RWPE2 (cell line): ENCODE data around the gene MYO1G.

Experiments
- ATAC-seq: fragments of 200-7000 bp; cut with Tn5 transposase; 3 replicates; pipeline ENCODE4 v1.9.1; 2021; ENCODE audit warnings: low read depth
- DNase-seq: peaks from one replicate; pipeline ENCODE4 v3.0.0-alpha.2; 2020; ENCODE audit warnings: low spot score
- H3K27ac ChIP-seq: fragments of 450-650 bp; 2 replicates; pipeline ENCODE4 v1.5.1; 2017; ENCODE audit warnings: mild to moderate bottlenecking; ENCODE audit not compliant: poor library complexity, severe bottlenecking
- H3K27me3 ChIP-seq: fragments of 250-450 bp; sonication (Bioruptor Pico); 2 replicates; pipeline ENCODE4 v1.5.1; 2021; ENCODE audit warnings: mild to moderate bottlenecking, moderate library complexity; ENCODE audit not compliant: insufficient read depth, poor library complexity, severe bottlenecking
- H3K36me3 ChIP-seq: fragments of 250-450 bp; sonication (Bioruptor Pico); 2 replicates; pipeline ENCODE4 v1.5.1; 2020; ENCODE audit warnings: low read depth, mild to moderate bottlenecking, moderate library complexity
- H3K4me1 ChIP-seq: fragments of 250-450 bp; sonication (Bioruptor Pico); 2 replicates; pipeline ENCODE4 v1.5.1; 2021; ENCODE audit warnings: mild to moderate bottlenecking, moderate library complexity; ENCODE audit not compliant: insufficient read depth, poor library complexity, severe bottlenecking
- H3K4me3 ChIP-seq: fragments of 250-450 bp; sonication (Bioruptor Pico); 2 replicates; pipeline ENCODE4 v1.5.1; 2021; ENCODE audit warnings: mild to moderate bottlenecking, moderate library complexity; ENCODE audit not compliant: severe bottlenecking
- H3K9me3 ChIP-seq: fragments of 250-450 bp; sonication (Bioruptor Pico); 2 replicates; pipeline ENCODE4 v1.5.1; 2021; ENCODE audit warnings: mild to moderate bottlenecking, moderate library complexity; ENCODE audit not compliant: severe bottlenecking
- TF ChIP-seq, protein P1 (sequence below): fragments of 450-650 bp; IDR thresholded peaks from one replicate; pipeline ENCODE4 v1.5.1; 2017; ENCODE audit warnings: mild to moderate bottlenecking, moderate library complexity; ENCODE audit not compliant: poor library complexity, severe bottlenecking

The MYO1G gene

GRCh38 chr7:44949303-44949702 lies 29.5 kb downstream of the MYO1G start:
- no peaks in the 10 kb centered on the region for H3K9me3 ChIP-seq
- no peak overlapping the region for H3K4me3 ChIP-seq
- DNase-seq (no peak), ATAC-seq (no peak)
- H3K36me3 ChIP-seq, result no peaks in the 10 kb centered on the region
- TF ChIP-seq, protein P1, sequence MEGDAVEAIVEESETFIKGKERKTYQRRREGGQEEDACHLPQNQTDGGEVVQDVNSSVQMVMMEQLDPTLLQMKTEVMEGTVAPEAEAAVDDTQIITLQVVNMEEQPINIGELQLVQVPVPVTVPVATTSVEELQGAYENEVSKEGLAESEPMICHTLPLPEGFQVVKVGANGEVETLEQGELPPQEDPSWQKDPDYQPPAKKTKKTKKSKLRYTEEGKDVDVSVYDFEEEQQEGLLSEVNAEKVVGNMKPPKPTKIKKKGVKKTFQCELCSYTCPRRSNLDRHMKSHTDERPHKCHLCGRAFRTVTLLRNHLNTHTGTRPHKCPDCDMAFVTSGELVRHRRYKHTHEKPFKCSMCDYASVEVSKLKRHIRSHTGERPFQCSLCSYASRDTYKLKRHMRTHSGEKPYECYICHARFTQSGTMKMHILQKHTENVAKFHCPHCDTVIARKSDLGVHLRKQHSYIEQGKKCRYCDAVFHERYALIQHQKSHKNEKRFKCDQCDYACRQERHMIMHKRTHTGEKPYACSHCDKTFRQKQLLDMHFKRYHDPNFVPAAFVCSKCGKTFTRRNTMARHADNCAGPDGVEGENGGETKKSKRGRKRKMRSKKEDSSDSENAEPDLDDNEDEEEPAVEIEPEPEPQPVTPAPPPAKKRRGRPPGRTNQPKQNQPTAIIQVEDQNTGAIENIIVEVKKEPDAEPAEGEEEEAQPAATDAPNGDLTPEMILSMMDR, result no peak
- no peak overlapping the region for H3K27ac ChIP-seq
- H3K27me3 ChIP-seq, result no peaks in the 10 kb centered on the region
- no peaks in the 10 kb centered on the region for H3K4me1 ChIP-seq

GRCh38 chr7:44945479-44945878 lies 33.3 kb downstream of the MYO1G start:
- H3K27me3 ChIP-seq, result no peaks in the 10 kb centered on the region
- H3K9me3 ChIP-seq, result no peaks in the 10 kb centered on the region
- no peak overlapping the region for H3K4me3 ChIP-seq
- H3K27ac ChIP-seq, result no peak overlapping the region
- DNase-seq (no peak), ATAC-seq (no peak)
- no peaks in the 10 kb centered on the region for H3K4me1 ChIP-seq
- TF ChIP-seq, protein P1, result no peak
- H3K36me3 ChIP-seq, result no peaks in the 10 kb centered on the region

DNA sequence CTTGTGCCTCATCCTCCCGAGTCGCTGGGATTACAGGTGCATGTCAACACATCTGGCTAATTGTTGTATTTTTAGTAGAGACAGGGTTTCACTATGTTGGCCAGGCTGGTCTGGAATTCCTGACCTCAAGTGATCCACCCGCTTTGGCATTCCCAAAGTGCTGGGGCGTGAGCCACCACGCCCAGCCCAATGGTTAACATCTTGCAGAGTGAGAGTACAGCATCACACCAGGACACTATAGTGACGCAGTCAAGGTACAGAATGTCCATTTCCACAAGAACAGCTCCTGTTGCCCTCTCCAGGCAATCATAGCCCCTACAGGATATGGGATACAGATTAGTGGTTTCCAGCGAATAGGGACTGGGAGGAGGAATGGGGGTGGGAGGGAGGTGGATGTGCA lies 34.0 kb downstream of the MYO1G start:
- ATAC-seq, result no peak

GRCh38 chr7:44943631-44944030 lies 35.2 kb downstream of the MYO1G start:
- ATAC-seq, result no peak
- no peak overlapping the region for H3K4me3 ChIP-seq
- no peaks in the 10 kb centered on the region for H3K27me3 ChIP-seq
- TF ChIP-seq, protein P1, result no peak
- no peaks in the 10 kb centered on the region for H3K4me1 ChIP-seq
- no peaks in the 10 kb centered on the region for H3K9me3 ChIP-seq
- no peaks in the 10 kb centered on the region for H3K36me3 ChIP-seq
- H3K27ac ChIP-seq, result no peak overlapping the region
- DNase-seq, result no peak

More for the DNA sequence above, 34.0 kb downstream of the MYO1G start:
- TF ChIP-seq, protein P1, result no peak
- Histone ChIP-seq H3K27me3 (no peaks in the 10 kb centered on the region), H3K4me1 (no peaks in the 10 kb centered on the region), H3K9me3 (no peaks in the 10 kb centered on the region), H3K27ac (no peak overlapping the region), H3K36me3 (no peaks in the 10 kb centered on the region), H3K4me3 (no peak overlapping the region)
- no peak for DNase-seq

GRCh38 chr7:44937426-44937825 lies 41.4 kb downstream of the MYO1G start:
- Histone ChIP-seq H3K9me3 (no peaks in the 10 kb centered on the region), H3K36me3 (no peaks in the 10 kb centered on the region), H3K27ac (no peak overlapping the region), H3K27me3 (no peaks in the 10 kb centered on the region), H3K4me3 (no peak overlapping the region), H3K4me1 (no peaks in the 10 kb centered on the region)
- ATAC-seq, result no peak
- DNase-seq, result no peak
- TF ChIP-seq, protein P1, result no peak
